ENCODE results near the gene SHISA9.

DNA sequence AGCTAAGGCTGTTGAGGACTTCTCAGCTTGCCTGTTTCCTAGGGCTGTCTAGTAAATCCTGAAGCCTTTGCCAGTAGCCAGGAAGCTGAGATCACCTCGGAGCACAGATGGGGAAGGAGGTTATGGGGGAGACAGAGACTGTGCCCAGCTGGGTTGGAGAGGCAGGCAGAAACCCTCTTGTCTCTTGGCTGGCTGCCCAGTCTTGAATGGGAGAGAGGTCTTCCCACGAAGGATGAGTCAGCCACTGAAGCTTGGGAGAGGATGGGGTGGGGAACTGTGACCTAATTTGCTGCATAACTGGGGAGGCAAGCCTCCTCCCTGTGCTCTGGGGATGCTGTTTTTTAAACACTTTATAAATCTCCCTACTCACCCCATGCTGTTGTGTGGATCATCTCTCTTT is 69.8 kb downstream of the SHISA9 start:
- TF ChIP-seq, protein P1, sequence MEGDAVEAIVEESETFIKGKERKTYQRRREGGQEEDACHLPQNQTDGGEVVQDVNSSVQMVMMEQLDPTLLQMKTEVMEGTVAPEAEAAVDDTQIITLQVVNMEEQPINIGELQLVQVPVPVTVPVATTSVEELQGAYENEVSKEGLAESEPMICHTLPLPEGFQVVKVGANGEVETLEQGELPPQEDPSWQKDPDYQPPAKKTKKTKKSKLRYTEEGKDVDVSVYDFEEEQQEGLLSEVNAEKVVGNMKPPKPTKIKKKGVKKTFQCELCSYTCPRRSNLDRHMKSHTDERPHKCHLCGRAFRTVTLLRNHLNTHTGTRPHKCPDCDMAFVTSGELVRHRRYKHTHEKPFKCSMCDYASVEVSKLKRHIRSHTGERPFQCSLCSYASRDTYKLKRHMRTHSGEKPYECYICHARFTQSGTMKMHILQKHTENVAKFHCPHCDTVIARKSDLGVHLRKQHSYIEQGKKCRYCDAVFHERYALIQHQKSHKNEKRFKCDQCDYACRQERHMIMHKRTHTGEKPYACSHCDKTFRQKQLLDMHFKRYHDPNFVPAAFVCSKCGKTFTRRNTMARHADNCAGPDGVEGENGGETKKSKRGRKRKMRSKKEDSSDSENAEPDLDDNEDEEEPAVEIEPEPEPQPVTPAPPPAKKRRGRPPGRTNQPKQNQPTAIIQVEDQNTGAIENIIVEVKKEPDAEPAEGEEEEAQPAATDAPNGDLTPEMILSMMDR (IDR thresholded peaks at IDR 0.05): no peak
- no peak for TF ChIP-seq FOSL2 (IDR thresholded peaks at IDR 0.05)
- peak; percentile 23; the same call in 1 of the 2 replicates for TF ChIP-seq FOSL2 (CRISPR knock-in tag; IDR thresholded peaks at IDR 0.05)
- TF ChIP-seq CBX2 (IDR thresholded peaks at IDR 0.05; ENCODE audit: borderline replicate concordance, low read depth): no peak
- no peak for TF ChIP-seq CEBPB (IDR thresholded peaks at IDR 0.05)
- no peak for TF ChIP-seq POLR2A (IDR thresholded peaks at IDR 0.05; ENCODE audit: low read length)

Data from A549 (cell line).